ENCODE measurements around the gene FFAR2. TPM values are rescaled to one million over a fixed set of nuclear protein-coding genes. Genes with fewer than 3 reads are reported as not detected.

The FFAR2 gene
- total RNA-seq, 4 donors from 2014 or later: 0.80 to 1.8 (median 1.0) TPM; not detected in 1

DNA sequence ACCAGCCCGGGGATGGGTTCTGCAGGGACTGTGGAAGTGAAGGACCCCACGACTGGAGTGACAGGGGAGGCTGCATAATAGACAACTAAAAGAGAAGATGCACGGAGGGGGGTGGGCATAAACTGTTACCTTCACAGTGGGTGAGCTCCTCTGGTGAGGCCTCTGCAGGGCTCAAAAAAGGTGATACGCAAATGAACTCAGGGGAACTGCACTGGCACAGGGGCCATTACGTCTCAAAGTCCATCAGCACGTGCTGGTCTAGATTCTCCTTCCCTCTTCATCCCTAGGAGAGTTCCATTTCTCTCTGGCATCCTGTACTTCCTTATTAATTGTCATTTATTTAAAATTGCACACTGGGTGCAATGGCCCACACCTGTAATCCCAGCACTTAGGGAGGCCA is 8.1 kb upstream of the FFAR2 start:
- Histone ChIP-seq H3K27ac (peak overlapping the region in 1 of 4 donors; percentile 38), H3K36me3 (no peaks in the 10 kb centered on the region), H3K9me3 (no peaks in the 10 kb centered on the region), H3K27me3 (no peaks in the 10 kb centered on the region), H3K4me1 (peaks cover 6 to 24% (median 9%) of the 10 kb centered on the region in 4 donors), H3K4me3 (no peak overlapping the region)
- TF ChIP-seq POLR2A (IDR thresholded peaks at IDR 0.05) (no peak), CTCF (IDR thresholded peaks at IDR 0.05) (no peak)
- DNase-seq: peak in 1 of 3 donors; percentile 62

DNA sequence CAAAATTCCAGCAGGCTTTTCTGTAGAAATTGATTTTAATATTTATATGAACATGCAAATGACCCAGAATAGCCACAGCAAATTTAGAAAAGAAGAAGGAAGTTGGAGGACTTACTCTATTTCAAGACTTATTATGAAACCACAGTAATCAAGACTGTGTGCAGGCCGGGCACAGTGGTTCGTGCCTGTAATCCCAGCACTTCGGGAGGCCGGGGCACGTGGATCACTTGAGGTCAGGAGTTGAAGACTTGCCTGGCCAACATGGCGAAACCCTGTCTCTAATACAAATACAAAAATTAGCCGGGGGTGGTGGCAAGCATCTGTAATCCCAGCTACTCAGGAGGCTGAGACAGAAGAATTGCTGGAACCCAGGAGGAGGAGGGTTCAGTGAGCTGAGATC is 6.0 kb upstream of the FFAR2 start:
- H3K4me1 ChIP-seq: peaks cover 0 to 8% (median under 1%) of the 10 kb centered on the region in 4 donors
- TF ChIP-seq POLR2A (IDR thresholded peaks at IDR 0.05) (no peak), CTCF (IDR thresholded peaks at IDR 0.05) (no peak)
- peak in 1 of 3 donors; percentile 58 for DNase-seq
- H3K27me3 ChIP-seq: no peaks in the 10 kb centered on the region
- H3K9me3 ChIP-seq: no peaks in the 10 kb centered on the region
- H3K27ac ChIP-seq: peak overlapping the region in 1 of 4 donors; percentile 45
- H3K36me3 ChIP-seq: no peaks in the 10 kb centered on the region
- no peak overlapping the region for H3K4me3 ChIP-seq

GRCh38 chr19:35444735-35445134 is 3.3 kb upstream of the FFAR2 start:
- TF ChIP-seq POLR2A (IDR thresholded peaks at IDR 0.05) (no peak), CTCF (IDR thresholded peaks at IDR 0.05) (no peak)
- Histone ChIP-seq H3K36me3 (no peaks in the 10 kb centered on the region), H3K4me3 (no peak overlapping the region), H3K9me3 (no peaks in the 10 kb centered on the region), H3K4me1 (peaks cover 0 to 17% (median 4%) of the 10 kb centered on the region in 4 donors), H3K27ac (no peak overlapping the region), H3K27me3 (no peaks in the 10 kb centered on the region)
- DNase-seq: no peak

GRCh38 chr19:35445826-35446593 is 2.0 kb upstream of the FFAR2 start:
- H3K4me3 ChIP-seq: no peak overlapping the region
- no peaks in the 10 kb centered on the region for H3K9me3 ChIP-seq
- no peaks in the 10 kb centered on the region for H3K27me3 ChIP-seq
- peaks cover 0 to 26% (median 4%) of the 10 kb centered on the region in 4 donors for H3K4me1 ChIP-seq
- H3K36me3 ChIP-seq: no peaks in the 10 kb centered on the region
- no peak for TF ChIP-seq CTCF (IDR thresholded peaks at IDR 0.05)
- no peak for TF ChIP-seq POLR2A (IDR thresholded peaks at IDR 0.05)
- DNase-seq: no peak
- no peak overlapping the region for H3K27ac ChIP-seq

- Histone ChIP-seq H3K4me1 (peaks cover 0 to 26% (median 4%) of the 10 kb centered on the region in 4 donors), H3K4me3 (no peak overlapping the region), H3K27ac (peak overlapping the region in 2 of 4 donors; percentile 57 to 59), H3K27me3 (no peaks in the 10 kb centered on the region), H3K36me3 (no peaks in the 10 kb centered on the region), H3K9me3 (no peaks in the 10 kb centered on the region)
- DNase-seq: peak in 2 of 3 donors; percentile 58 to 62
- TF ChIP-seq POLR2A (IDR thresholded peaks at IDR 0.05): no peak
- no peak for TF ChIP-seq CTCF (IDR thresholded peaks at IDR 0.05)
Observed at GRCh38 chr19:35449359-35450043, 1.4 kb downstream of the FFAR2 start.

All from Peyer's patch (tissue), 4 donors.